HCT116 (cell line): ENCODE results near the gene EPS15. TPM values are rescaled to one million over a fixed set of nuclear protein-coding genes. Genes with fewer than 3 reads are reported as not detected.
A peak's percentile ranks its signal among the peaks of the same experiment; 100 is the strongest.

Experiments
- ATAC-seq: fragments of 200-7000 bp; cut with Tn5 transposase; 2 replicates; pipeline ENCODE4 v1.9.1; 2020; ENCODE audit warnings: mild to moderate bottlenecking, moderate library complexity
- BruUV-seq: library from RNA; stranded (reverse); fragments of 400-500 nt; replicated peaks from 2 replicates; lab custom pipeline; 2021; lab: Mats Ljungman, UMichigan
- CTCF ChIA-PET: fragments of 300-600 bp; sonication (Branson Sonifier 250); formaldehyde crosslinking; loops from one replicate; lab custom pipeline; 2021; ENCODE audit warnings: antibody characterized with exemption; lab: Charles Lee
- POLR2A ChIA-PET: fragments of 300-600, 350-600 bp; sonication (Branson Sonifier 250); formaldehyde crosslinking; loops from one replicate; lab custom pipeline; 2021; ENCODE audit warnings: antibody characterized with exemption; lab: Charles Lee
- RAD21 ChIA-PET, 2 experiments: fragments of 300-600 bp; sonication (Branson Sonifier 250); formaldehyde crosslinking; loops; one replicate each; lab custom pipeline; 2023; ENCODE audit warnings: low total read pairs in 2 of 2; ENCODE audit not compliant: uncharacterized antibody in 2 of 2, unreplicated experiment in 2 of 2, low non-redundant PET in 1 of 2; lab: Charles Lee
- DNase-seq: peaks from one replicate; pipeline ENCODE4 v3.0.0-alpha.2; 2010; ENCODE audit warnings: low read depth, low spot score
- H2AFZ ChIP-seq: fragments of 200-600 bp; shearing (Covaris generic), sonication (generic); 2 replicates; pipeline ENCODE4 v1.6.1; 2017; ENCODE audit warnings: low read depth, mixed run types, mixed read lengths, antibody characterized with exemption, low read length; ENCODE audit not compliant: poor library complexity, severe bottlenecking
- H3K27ac ChIP-seq: 2 replicates; pipeline ENCODE4 v1.5.1; 2012; ENCODE audit warnings: low read depth, low read length
- H3K27me3 ChIP-seq: fragments of 200-600 bp; sonication (generic); 2 replicates; pipeline ENCODE4 v1.6.1; 2016; ENCODE audit warnings: mixed run types, low read length, mixed read lengths; ENCODE audit not compliant: insufficient read depth
- H3K36me3 ChIP-seq, 2 experiments: fragments of 200-500 bp in 1 of 2; fragments of 200-600 bp in 1 of 2; sonication (Bioruptor generic) in 1 of 2; sonication (generic) in 1 of 2; 2 replicates each; pipeline versions ENCODE4 v1.5.1 to v1.6.1; 2014 to 2016; ENCODE audit warnings: low read length in 2 of 2, inconsistent platforms in 1 of 2, mixed read lengths in 1 of 2, mixed run types in 1 of 2; ENCODE audit not compliant: insufficient read depth in 2 of 2, control insufficient read depth in 1 of 2
- H3K4me1 ChIP-seq, 2 experiments: fragments of 200-600 bp in 1 of 2; sonication (generic) in 1 of 2; 2 replicates each; pipeline versions ENCODE4 v1.5.1 to v1.6.1; 2012 to 2017; ENCODE audit warnings: low read length in 2 of 2, inconsistent platforms in 1 of 2, mild to moderate bottlenecking in 1 of 2, mixed read lengths in 1 of 2, mixed run types in 1 of 2, moderate library complexity in 1 of 2; ENCODE audit not compliant: insufficient read depth in 2 of 2, control insufficient read depth in 1 of 2
- H3K4me2 ChIP-seq: fragments of 200-600 bp; sonication (generic); 2 replicates; pipeline ENCODE4 v1.6.1; 2017; ENCODE audit warnings: mixed run types, low read length, mixed read lengths
- H3K4me3 ChIP-seq, 2 experiments: fragments of 200-600 bp in 1 of 2; sonication (generic) in 1 of 2; replicated peaks in 1 of 2; 2 replicates each; pipeline ENCODE4 v1.5.1; 2011 to 2016; ENCODE audit warnings: low read length in 2 of 2, control low read depth in 1 of 2, low read depth in 1 of 2, mild to moderate bottlenecking in 1 of 2, mixed read lengths in 1 of 2, mixed run types in 1 of 2
- H3K79me2 ChIP-seq: fragments of 200-600 bp; sonication (generic); 2 replicates; pipeline ENCODE4 v1.6.1; 2017; ENCODE audit warnings: mild to moderate bottlenecking, mixed run types, low read length, moderate library complexity, mixed read lengths; ENCODE audit not compliant: insufficient read depth
- H3K9ac ChIP-seq: fragments of 200-600 bp; sonication (generic); 2 replicates; pipeline ENCODE4 v1.6.1; 2016; ENCODE audit warnings: low read length, mixed read lengths
- H3K9me2 ChIP-seq: fragments of 200-600 bp; sonication (generic), shearing (Covaris generic); 2 replicates; pipeline ENCODE4 v1.6.1; 2017; ENCODE audit warnings: mixed run types, mild to moderate bottlenecking, moderate library complexity; ENCODE audit not compliant: insufficient read depth
- H3K9me3 ChIP-seq, 2 experiments: fragments of 200-500 bp in 1 of 2; fragments of 200-600 bp in 1 of 2; sonication (Bioruptor generic) in 1 of 2; sonication (generic) in 1 of 2; 2 replicates each; pipeline ENCODE4 v1.6.1; 2014 to 2017; ENCODE audit warnings: low read length in 2 of 2, mixed read lengths in 2 of 2, inconsistent platforms in 1 of 2, low read depth in 1 of 2, mild to moderate bottlenecking in 1 of 2, mixed run types in 1 of 2, moderate library complexity in 1 of 2; ENCODE audit not compliant: control insufficient read depth in 1 of 2, insufficient read depth in 1 of 2
- H4K20me1 ChIP-seq: fragments of 200-600 bp; sonication (generic), shearing (Covaris generic); 2 replicates; pipeline ENCODE4 v1.6.1; 2017; ENCODE audit warnings: mixed run types, mild to moderate bottlenecking, moderate library complexity; ENCODE audit not compliant: insufficient read depth
- CEBPB ChIP-seq: IDR thresholded peaks from 2 replicates; pipeline ENCODE4 v1.6.1; 2012; ENCODE audit warnings: low read depth
- ELF1 ChIP-seq: IDR thresholded peaks from 2 replicates; pipeline ENCODE4 v1.6.1; 2012; ENCODE audit warnings: low read depth, borderline replicate concordance
- EZH2 ChIP-seq: fragments of 200-600 bp; sonication (generic); IDR thresholded peaks from 2 replicates; pipeline ENCODE4 v1.6.1; 2017; ENCODE audit warnings: antibody characterized with exemption, mixed run types
- EZH2phosphoT487 ChIP-seq: fragments of 200-600 bp; IDR thresholded peaks from 2 replicates; pipeline ENCODE4 v1.6.1; 2018; ENCODE audit warnings: antibody characterized with exemption, borderline replicate concordance
- MAX ChIP-seq: IDR thresholded peaks from 2 replicates; pipeline ENCODE4 v1.6.1; 2012
- POLR2A ChIP-seq: IDR thresholded peaks from 2 replicates; pipeline ENCODE4 v1.7.0; 2011; ENCODE audit warnings: borderline replicate concordance; ENCODE audit not compliant: insufficient read depth, insufficient read length; ENCODE audit errors: extremely low read depth
- RAD21 ChIP-seq: IDR thresholded peaks from 2 replicates; pipeline ENCODE4 v1.6.1; 2012; ENCODE audit warnings: low read depth, mild to moderate bottlenecking
- SP1 ChIP-seq: IDR thresholded peaks from 2 replicates; pipeline ENCODE4 v1.6.1; 2012; ENCODE audit warnings: low read depth
- TCF7L2 ChIP-seq: IDR thresholded peaks from 2 replicates; pipeline ENCODE4 v1.7.0; 2011; ENCODE audit warnings: borderline replicate concordance, inconsistent platforms; ENCODE audit not compliant: insufficient read depth, insufficient read length; ENCODE audit errors: extremely low read depth
- YY1 ChIP-seq: IDR thresholded peaks from 2 replicates; pipeline ENCODE4 v1.6.1; 2011; ENCODE audit warnings: low read length, low read depth, moderate library complexity, mild to moderate bottlenecking; ENCODE audit not compliant: insufficient replicate concordance; ENCODE audit errors: extremely low read depth
- ZBTB33 ChIP-seq: IDR thresholded peaks from 2 replicates; pipeline ENCODE4 v1.6.1; 2011; ENCODE audit warnings: mild to moderate bottlenecking, low read length, moderate library complexity; ENCODE audit not compliant: insufficient replicate concordance; ENCODE audit errors: extremely low read depth
- ZFX ChIP-seq: fragments of 450-650 bp; IDR thresholded peaks from 2 replicates; pipeline ENCODE4 v1.6.1; 2017
- ZNF274 ChIP-seq: fragments of 200-500 bp; sonication (Bioruptor generic); IDR thresholded peaks from 2 replicates; pipeline ENCODE4 v1.6.1; 2014; ENCODE audit warnings: mild to moderate bottlenecking, low read depth, low read length, inconsistent platforms
- intact Hi-C: fragments of 100-400 bp; cut with micrococcal nuclease; formaldehyde crosslinking; loops from 2 replicates; pipeline ENCODE4 v1.10.0; 2022
- total RNA-seq: library from RNA; stranded (reverse); gene quantifications from one replicate; pipeline ENCODE4 v1.2.1, GENCODE V29; 2021; ENCODE audit not compliant: unreplicated experiment

The EPS15 gene
- total RNA-seq, 1 experiment from 2014 or later, result 41.2 TPM

DNA sequence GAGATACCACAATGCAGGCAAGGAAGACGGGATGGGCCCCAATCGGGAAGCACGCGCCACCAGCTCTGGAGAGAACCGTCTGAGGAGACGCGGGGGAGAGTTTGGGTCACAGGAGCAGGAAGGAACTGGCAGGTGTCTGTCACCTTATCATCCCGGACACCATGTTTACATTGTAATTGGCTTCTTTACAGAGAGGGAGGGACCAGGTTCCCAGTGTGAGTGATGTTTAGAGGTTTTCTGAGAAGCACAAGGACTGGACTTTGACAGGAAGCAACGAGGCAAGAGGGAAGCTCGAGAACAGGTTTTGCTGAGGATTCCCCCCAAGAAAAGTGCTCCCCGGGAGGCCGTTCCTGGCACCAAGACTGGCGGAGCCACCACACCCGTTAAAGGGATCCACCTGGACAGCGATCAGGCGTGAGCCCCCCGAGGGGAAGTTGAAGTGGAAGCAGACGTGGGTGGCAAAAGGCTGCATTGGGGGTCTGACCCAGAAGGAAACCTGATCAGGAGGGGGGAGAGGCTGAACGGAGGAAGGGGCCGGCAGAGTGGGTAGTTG is 957 bp downstream of the EPS15 start (continued):
- TF ChIP-seq ZBTB33, result no peak
- no peak for TF ChIP-seq EZH2phosphoT487
- TF ChIP-seq ZFX, result no peak
- TF ChIP-seq POLR2A, result peak; percentile 15
- TF ChIP-seq EZH2, result no peak
- no peak for TF ChIP-seq ZNF274

GRCh38 chr1:51517361-51518032 is 1.6 kb downstream of the EPS15 start:
- CTCF ChIA-PET, result no interaction called here
- intact Hi-C loops, result no loop called here
- DNase-seq (no peak), ATAC-seq (no peak)
- H3K4me1 ChIP-seq, result peaks cover 5 to 8% of the 10 kb centered on the region in 2 experiments
- BruUV-seq, result TSS peak; percentile 39
- peak overlapping the region; percentile 99 for H3K4me2 ChIP-seq
- H3K27me3 ChIP-seq, result no peaks in the 10 kb centered on the region
- H3K27ac ChIP-seq, result peak overlapping the region; percentile 86; the same call in 1 of the 2 replicates
- H3K79me2 ChIP-seq, result peaks cover 60% of the 10 kb centered on the region
- peak overlapping the region; percentile 82 for H3K9ac ChIP-seq
- TF ChIP-seq EZH2phosphoT487 (no peak), CEBPB (no peak), ELF1 (no peak), RAD21 (no peak), SP1 (no peak), YY1 (no peak), TCF7L2 (peak; percentile 37), MAX (no peak)
- TF ChIP-seq, all 23 proteins: peak for 1
- peak overlapping the region; percentile 78 to 82 for H3K4me3 ChIP-seq
- ChIA-PET RAD21 (no interaction called here), POLR2A (no interaction called here)
- no peaks in the 10 kb centered on the region for H3K9me3 ChIP-seq
- H2AFZ ChIP-seq, result no peak overlapping the region
- no peaks in the 10 kb centered on the region for H4K20me1 ChIP-seq
- no peaks in the 10 kb centered on the region for H3K36me3 ChIP-seq
- H3K9me2 ChIP-seq, result no peaks in the 10 kb centered on the region
